IPS-20b (cell line): ENCODE measurements around the gene ANXA2.

Source experiments
- H3K27ac ChIP-seq: one replicate; pipeline ENCODE4 v1.5.1; 2013; ENCODE audit warnings: low read length
- H3K27me3 ChIP-seq: 2 replicates; pipeline ENCODE4 v1.6.1; 2013; ENCODE audit warnings: mild to moderate bottlenecking, low read length, inconsistent platforms; ENCODE audit not compliant: insufficient read depth
- H3K36me3 ChIP-seq: 2 replicates; pipeline ENCODE4 v1.6.1; 2013; ENCODE audit warnings: low read depth, mild to moderate bottlenecking, inconsistent platforms, low read length, moderate library complexity; ENCODE audit not compliant: insufficient read depth
- H3K4me1 ChIP-seq: 2 replicates; pipeline ENCODE4 v1.6.1; 2013; ENCODE audit warnings: mild to moderate bottlenecking, control low read depth, inconsistent platforms, low read length, moderate library complexity; ENCODE audit not compliant: insufficient read depth
- H3K4me3 ChIP-seq: 2 replicates; pipeline ENCODE4 v1.5.1; 2013; ENCODE audit warnings: mild to moderate bottlenecking, low read length, inconsistent platforms
- H3K9ac ChIP-seq: 2 replicates; pipeline ENCODE4 v1.6.1; 2013; ENCODE audit warnings: low read depth, mild to moderate bottlenecking, inconsistent platforms, low read length, moderate library complexity
- H3K9me3 ChIP-seq: 2 replicates; pipeline ENCODE4 v1.6.1; 2013; ENCODE audit warnings: mild to moderate bottlenecking, low read depth, low read length, inconsistent platforms; ENCODE audit not compliant: insufficient read depth

The ANXA2 gene

DNA sequence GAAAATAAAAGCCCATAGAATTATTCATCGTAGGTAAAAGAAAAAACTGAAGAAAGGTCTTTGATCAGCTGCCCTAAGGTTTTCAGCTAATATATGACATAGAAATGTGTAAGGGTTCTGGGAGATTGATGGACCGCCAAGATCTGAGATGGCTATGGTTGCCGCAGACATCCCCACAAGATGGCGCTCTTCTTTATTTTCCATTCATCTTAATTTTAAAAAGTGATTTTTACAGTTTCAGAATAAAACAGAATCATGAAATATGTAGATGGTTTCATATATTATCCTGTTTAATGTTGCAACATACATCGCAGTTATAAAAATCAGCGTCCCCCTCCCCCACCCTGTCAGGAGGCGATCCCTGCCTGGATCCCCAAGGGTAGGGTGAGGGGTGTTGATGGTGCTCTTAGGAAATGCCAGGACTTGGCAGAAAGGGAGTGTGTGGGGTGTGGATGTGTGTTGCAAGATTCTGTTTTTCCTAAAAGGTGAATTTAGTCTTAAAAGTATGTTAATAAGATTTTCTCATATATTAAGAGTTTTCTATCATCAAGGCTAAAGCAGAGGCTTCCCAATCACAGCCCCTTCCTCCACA lies 68.8 kb downstream of the ANXA2 start:
- no peaks in the 10 kb centered on the region; the same call in 1 of the 2 replicates for H3K27me3 ChIP-seq
- no peak overlapping the region for H3K9ac ChIP-seq
- peaks cover 24% of the 10 kb centered on the region; the same call in 1 of the 2 replicates for H3K4me1 ChIP-seq
- H3K36me3 ChIP-seq = no peaks in the 10 kb centered on the region
- H3K9me3 ChIP-seq = no peaks in the 10 kb centered on the region
- no peak overlapping the region for H3K4me3 ChIP-seq
- no peak overlapping the region for H3K27ac ChIP-seq

DNA sequence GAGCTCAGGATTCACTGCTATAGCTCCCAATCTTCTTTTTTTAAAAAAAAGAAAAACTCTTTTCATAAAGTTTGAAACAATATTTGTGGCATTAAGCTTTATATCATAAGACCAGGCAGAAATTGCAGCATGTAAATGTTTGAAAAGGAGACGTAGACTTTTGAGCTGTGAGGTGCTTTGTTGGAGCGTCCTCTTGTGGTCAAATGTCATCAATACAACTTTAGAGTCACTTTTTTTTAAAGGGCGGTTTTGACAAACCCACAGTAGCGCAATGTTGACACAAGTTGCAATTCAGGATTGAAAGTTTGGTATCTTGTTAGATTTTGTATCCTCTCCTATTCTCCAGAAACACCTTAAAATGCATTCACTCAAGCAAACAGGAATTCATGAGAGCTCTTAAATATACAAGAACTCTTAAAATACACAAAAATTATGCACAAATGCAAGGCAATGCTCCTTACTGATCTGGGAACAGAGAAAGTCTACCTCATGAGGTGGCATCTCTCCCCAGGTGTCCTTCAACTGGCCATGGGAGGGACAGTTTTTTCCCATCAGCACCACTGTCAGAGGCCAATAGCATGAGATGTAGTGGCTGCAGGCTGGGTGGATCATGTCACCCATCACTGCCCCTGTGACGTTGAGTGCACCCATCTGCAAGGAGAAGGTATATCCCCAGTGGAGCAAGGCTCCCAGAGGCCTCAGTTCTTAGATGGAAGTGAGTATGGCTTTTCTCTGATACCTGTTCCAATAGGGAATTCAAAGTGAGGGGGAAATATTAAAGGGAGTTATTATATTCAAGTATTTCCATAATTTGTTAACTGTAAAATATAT lies 70.7 kb downstream of the ANXA2 start:
- no peaks in the 10 kb centered on the region; the same call in 1 of the 2 replicates for H3K27me3 ChIP-seq
- H3K9ac ChIP-seq = no peak overlapping the region
- no peaks in the 10 kb centered on the region for H3K9me3 ChIP-seq
- H3K4me3 ChIP-seq = no peak overlapping the region
- H3K36me3 ChIP-seq = no peaks in the 10 kb centered on the region
- H3K4me1 ChIP-seq = peaks cover 24% of the 10 kb centered on the region; the same call in 1 of the 2 replicates
- H3K27ac ChIP-seq = no peak overlapping the region

DNA sequence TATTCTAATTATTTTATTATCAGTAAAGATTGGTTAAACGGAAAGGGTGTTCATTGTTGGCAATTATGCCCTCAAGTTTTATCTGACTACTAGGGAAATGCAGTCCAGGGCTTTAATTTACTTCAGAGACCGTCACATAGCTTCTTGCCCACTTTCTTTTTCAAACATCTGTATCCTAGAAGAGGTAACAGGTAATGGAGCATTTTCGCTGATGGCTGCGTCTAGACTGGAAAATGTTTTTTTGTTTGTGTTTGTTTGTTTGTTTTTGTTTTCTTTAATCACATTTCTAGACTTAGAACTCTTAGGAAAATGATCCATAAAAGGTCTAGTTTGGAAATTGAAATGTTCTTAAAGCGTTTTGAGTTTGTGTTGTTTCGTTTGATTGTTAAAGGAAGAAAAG lies 71.4 kb downstream of the ANXA2 start:
- Histone ChIP-seq H3K4me1 (peaks cover 24% of the 10 kb centered on the region; the same call in 1 of the 2 replicates), H3K27ac (no peak overlapping the region), H3K27me3 (no peaks in the 10 kb centered on the region; the same call in 1 of the 2 replicates), H3K36me3 (no peaks in the 10 kb centered on the region), H3K9me3 (no peaks in the 10 kb centered on the region), H3K9ac (no peak overlapping the region), H3K4me3 (no peak overlapping the region)

DNA sequence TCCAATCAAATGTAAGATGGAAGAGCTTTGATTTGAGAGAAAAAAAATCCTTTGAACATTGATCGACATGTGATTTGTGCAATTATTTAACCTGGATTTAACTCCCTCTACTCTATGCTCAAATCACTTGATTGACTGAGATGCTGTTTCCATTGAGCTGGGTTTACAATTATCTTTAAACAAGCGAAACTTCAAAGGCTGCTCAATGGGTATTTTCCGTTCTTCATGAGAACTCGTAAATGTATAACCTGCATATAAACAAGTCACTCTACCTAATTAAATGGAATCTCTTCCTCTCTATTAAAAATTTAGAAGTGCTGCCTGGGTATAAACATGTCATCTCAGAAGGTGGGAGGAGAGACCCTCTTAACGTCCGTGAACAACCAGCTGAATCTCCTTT lies 71.9 kb downstream of the ANXA2 start:
- H3K36me3 ChIP-seq = no peaks in the 10 kb centered on the region
- H3K9ac ChIP-seq = no peak overlapping the region
- no peak overlapping the region for H3K4me3 ChIP-seq
- H3K27me3 ChIP-seq = no peaks in the 10 kb centered on the region; the same call in 1 of the 2 replicates
- H3K27ac ChIP-seq = no peak overlapping the region
- H3K9me3 ChIP-seq = no peaks in the 10 kb centered on the region
- peaks cover 24% of the 10 kb centered on the region; the same call in 1 of the 2 replicates for H3K4me1 ChIP-seq

DNA sequence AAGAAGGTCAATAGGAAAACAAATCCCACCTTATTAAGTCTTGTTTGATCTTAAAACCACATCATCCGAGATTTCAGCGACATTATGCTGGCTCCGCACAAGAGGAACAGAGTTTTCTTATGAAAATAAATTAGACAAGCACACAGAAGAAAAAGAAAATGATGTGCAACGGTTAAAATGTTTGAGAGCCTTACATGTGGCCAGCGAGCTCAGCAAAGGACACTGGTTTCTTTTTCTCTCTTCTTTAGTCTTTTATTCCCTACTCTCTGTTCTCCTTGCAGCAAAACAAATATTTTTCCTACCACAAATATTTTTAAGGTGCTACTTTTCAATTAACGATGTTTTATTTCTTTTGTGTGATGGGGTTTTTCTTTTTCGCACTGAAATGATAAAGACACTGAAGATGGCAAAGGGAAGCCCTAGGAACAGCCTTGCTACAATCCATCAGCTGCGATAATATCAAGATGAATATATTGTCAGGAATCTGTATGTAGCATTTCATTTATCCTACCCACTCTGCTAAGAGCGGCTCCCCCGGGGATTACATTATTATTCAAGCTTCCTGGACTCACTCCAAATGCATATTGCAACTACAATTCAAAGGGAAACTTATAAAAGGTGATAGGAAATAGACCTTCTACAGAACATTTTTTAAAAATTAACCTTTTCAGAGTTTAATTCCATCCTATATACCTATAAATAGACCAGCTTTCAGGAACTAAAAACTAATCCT lies 72.9 kb downstream of the ANXA2 start:
- H3K9me3 ChIP-seq = no peaks in the 10 kb centered on the region
- no peaks in the 10 kb centered on the region for H3K36me3 ChIP-seq
- peaks cover 24% of the 10 kb centered on the region; the same call in 1 of the 2 replicates for H3K4me1 ChIP-seq
- no peak overlapping the region for H3K9ac ChIP-seq
- no peaks in the 10 kb centered on the region; the same call in 1 of the 2 replicates for H3K27me3 ChIP-seq
- H3K4me3 ChIP-seq = no peak overlapping the region
- no peak overlapping the region for H3K27ac ChIP-seq

DNA sequence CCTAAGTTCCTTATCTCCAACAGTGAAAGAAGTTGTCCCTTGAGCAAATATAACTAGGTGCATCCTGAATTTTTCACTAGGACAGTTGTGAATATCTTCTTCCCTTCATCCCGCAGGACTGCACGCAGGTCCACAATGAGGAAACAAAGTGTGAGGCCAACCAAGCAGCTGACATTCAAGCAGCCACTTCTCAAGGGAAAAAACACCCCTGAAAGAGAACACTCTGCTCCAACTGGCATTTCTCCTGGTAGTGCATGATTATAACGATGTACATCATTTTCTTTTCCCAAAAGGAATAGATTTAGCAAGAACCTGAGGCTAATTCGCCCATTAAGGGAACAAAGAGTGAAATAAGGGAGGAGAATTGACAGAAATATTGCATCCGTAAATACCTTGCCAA lies 74.5 kb downstream of the ANXA2 start:
- Histone ChIP-seq H3K4me3 (no peak overlapping the region), H3K36me3 (no peaks in the 10 kb centered on the region), H3K27ac (no peak overlapping the region), H3K9me3 (no peaks in the 10 kb centered on the region), H3K9ac (no peak overlapping the region), H3K4me1 (peaks cover 24% of the 10 kb centered on the region; the same call in 1 of the 2 replicates), H3K27me3 (no peaks in the 10 kb centered on the region; the same call in 1 of the 2 replicates)

DNA sequence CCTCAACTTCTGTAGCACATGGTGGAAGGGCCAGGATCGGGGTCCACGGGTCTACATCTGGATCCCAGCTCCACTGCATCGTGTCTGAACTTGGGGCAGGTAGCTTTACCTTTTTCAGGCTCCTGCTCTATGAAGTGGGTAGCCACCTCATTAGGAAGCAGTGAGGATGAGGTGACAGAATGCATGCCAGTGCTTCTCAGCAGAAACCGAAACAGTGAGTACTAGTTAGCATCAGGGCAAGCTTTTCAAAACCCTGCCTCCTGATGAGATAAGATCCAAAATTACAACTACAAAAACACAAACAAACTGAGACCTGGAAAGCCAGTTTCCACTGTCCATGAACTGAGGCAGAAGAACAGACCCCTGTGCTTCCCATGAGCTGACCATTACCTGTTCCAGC lies 77.4 kb downstream of the ANXA2 start:
- Histone ChIP-seq H3K27me3 (no peaks in the 10 kb centered on the region), H3K9ac (no peak overlapping the region), H3K4me3 (no peak overlapping the region), H3K9me3 (no peaks in the 10 kb centered on the region), H3K36me3 (no peaks in the 10 kb centered on the region), H3K27ac (no peak overlapping the region), H3K4me1 (peaks cover 12% of the 10 kb centered on the region; the same call in 1 of the 2 replicates)

DNA sequence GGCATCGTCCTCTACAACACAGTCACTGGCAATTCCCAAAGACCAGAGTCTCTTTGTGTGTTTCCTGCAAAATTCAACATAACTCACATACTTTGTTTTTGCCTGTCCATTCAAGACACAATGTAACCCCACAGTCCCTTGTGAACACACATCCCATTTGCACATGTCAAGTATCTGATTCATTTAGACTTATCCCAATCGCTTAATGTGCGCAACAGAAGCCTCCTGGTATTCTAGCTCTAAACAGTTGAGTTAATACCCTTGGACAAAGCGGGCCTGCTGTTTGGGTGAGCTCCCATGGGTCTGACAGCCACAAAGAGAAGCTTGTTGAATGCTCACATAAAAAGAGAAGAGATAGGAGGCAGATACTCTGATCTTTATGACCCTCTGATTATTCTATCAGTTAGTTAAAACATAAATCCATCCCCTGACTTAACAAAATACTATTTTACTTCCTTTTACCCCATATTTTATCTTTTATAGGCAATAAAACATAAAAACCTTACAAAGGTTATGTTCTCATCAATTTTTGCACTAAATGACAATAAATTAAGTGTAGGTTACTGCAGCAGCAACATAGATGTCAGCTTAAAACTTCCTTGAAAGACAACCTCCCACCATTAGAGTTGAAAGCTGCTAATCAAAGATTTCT lies 79.4 kb downstream of the ANXA2 start:
- Histone ChIP-seq H3K9ac (no peak overlapping the region), H3K9me3 (no peaks in the 10 kb centered on the region), H3K4me1 (no peaks in the 10 kb centered on the region), H3K27me3 (no peaks in the 10 kb centered on the region), H3K4me3 (no peak overlapping the region), H3K36me3 (no peaks in the 10 kb centered on the region), H3K27ac (no peak overlapping the region)

DNA sequence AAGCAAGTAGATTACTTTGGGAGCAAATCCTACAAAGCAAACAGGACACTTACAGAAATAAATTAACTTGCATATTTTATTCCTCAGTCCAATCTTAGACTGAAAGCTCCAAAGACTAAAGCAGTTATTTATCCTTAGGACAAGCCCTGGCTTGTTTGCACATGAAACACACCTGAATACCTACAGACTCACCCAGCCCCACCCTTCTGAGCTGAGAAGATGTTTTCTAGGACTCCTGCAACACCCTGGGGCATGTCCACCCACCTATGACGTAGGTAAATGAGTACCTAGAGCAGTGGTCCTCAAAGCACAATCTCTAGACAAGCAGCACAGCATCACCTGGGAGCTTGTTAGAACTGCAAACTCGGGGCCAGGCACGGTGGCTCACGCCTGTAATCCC lies 80.8 kb downstream of the ANXA2 start:
- Histone ChIP-seq H3K36me3 (no peaks in the 10 kb centered on the region), H3K4me3 (no peak overlapping the region), H3K9ac (no peak overlapping the region), H3K27me3 (no peaks in the 10 kb centered on the region), H3K4me1 (no peaks in the 10 kb centered on the region), H3K9me3 (no peaks in the 10 kb centered on the region), H3K27ac (no peak overlapping the region)

DNA sequence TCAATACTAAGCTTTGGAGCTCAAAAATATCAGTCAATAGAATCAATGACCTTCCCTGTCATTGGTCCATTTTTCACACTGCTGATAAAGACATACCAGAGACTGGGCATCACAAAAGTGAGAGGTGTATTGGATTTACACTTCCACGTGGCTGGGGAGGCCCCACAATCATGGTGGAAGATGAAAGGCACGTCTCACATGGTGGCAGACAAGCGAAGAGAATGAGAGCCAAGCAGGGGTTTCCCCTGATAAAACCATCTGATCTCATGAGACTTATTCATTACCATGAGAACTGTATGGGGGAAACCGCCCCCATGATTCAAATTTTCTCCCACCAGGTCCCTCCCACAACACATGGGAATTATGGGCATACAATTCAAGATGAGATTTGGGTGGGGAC lies 81.9 kb downstream of the ANXA2 start:
- Histone ChIP-seq H3K4me3 (no peak overlapping the region), H3K9me3 (no peaks in the 10 kb centered on the region), H3K27ac (no peak overlapping the region), H3K9ac (no peak overlapping the region), H3K4me1 (no peaks in the 10 kb centered on the region), H3K36me3 (no peaks in the 10 kb centered on the region), H3K27me3 (no peaks in the 10 kb centered on the region)

DNA sequence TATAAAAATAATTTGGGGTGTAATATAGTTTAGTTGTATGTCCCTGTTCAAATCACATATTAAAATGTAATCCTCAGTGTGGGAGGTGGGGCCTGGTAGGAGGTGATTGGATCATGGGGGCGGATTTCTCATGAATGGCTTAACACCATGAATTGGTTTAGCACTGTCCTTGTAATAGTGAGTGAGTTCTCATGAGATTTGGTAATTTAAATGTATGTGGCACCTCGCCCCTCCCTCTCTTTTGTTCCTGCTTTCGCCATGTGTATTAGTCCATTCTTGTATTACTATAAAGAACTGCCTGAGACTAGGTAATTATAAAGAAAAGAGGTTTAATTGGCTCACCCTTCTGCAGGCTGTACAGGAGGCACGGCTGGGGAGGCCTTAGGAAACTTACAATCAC lies 83.9 kb downstream of the ANXA2 start:
- Histone ChIP-seq H3K4me1 (no peaks in the 10 kb centered on the region), H3K9ac (no peak overlapping the region), H3K27me3 (no peaks in the 10 kb centered on the region), H3K36me3 (no peaks in the 10 kb centered on the region), H3K27ac (no peak overlapping the region), H3K9me3 (no peaks in the 10 kb centered on the region), H3K4me3 (no peak overlapping the region)
